ENCODE results near the gene WWC2. TPM values are rescaled to one million over a fixed set of nuclear protein-coding genes. Genes with fewer than 3 reads are reported as not detected.

The WWC2 gene
- total and polyA plus RNA-seq, 9 donors: 9.4 to 43.0 (median 32.5) TPM

- DNase-seq: no peak
- intact Hi-C loops (cut with DNase I): no loop called here
These were observed 45.7 kb downstream of the WWC2 start for GRCh38 chr4:183144787-183145186.

GRCh38 chr4:183145773-183146172 lies 46.7 kb downstream of the WWC2 start:
- intact Hi-C loops (cut with DNase I): no loop called here
- WGBS, 3 donors: 78 to 86% (median 85%) methylated on average over 2 of the region's 2 CpGs
- H3K4me1 ChIP-seq (ENCODE audit: insufficient read depth): peaks cover 6% of the 10 kb centered on the region

More at GRCh38 chr4:183144787-183145186, 45.7 kb downstream of the WWC2 start:
- H3K4me3 ChIP-seq: no peak overlapping the region
- H3K27me3 ChIP-seq: no peaks in the 10 kb centered on the region
- 91 to 95% (median 92%) methylated on average over 6 of the region's 6 CpGs for WGBS, 3 donors
- no peak for TF ChIP-seq CTCF (IDR thresholded peaks at IDR 0.05)
- no peaks in the 10 kb centered on the region for H3K36me3 ChIP-seq
- H3K9me3 ChIP-seq: no peaks in the 10 kb centered on the region
- H3K4me1 ChIP-seq (ENCODE audit: insufficient read depth): peaks cover 6% of the 10 kb centered on the region
- H3K27ac ChIP-seq: no peak overlapping the region

DNA sequence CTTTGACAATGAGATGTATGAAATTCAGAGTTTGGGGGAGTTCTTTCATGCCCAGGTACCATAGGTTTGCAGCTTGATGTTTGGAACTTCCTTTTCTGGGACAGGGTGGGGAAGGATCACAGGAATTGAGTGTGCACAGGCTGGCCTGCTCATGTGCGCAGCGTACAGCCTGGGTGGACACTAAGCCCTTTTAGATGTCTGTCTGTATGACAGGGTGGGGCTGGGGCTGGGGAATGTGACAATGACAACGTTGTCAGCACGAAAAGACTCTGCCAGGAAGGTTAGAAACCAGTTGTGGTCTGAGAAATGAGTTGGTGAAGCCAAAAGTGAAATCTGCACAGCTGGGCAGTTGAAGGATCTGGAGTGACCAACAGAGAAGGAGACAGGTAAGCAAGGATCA lies 47.4 kb downstream of the WWC2 start:
- H3K36me3 ChIP-seq: no peaks in the 10 kb centered on the region
- intact Hi-C loops (cut with DNase I): no loop called here
- 83 to 85% (median 83%) methylated on average over 4 of the region's 4 CpGs for WGBS, 3 donors
- DNase-seq: no peak
- H3K27me3 ChIP-seq: no peaks in the 10 kb centered on the region
- no peaks in the 10 kb centered on the region for H3K9me3 ChIP-seq
- no peak overlapping the region for H3K27ac ChIP-seq
- H3K4me1 ChIP-seq (ENCODE audit: insufficient read depth): peaks cover 4% of the 10 kb centered on the region
- no peak for TF ChIP-seq POLR2A (IDR thresholded peaks at IDR 0.05)
- TF ChIP-seq EP300 (IDR thresholded peaks at IDR 0.05): no peak
- TF ChIP-seq CTCF (IDR thresholded peaks at IDR 0.05): no peak
- no peak overlapping the region for H3K4me3 ChIP-seq

More at GRCh38 chr4:183145773-183146172, 46.7 kb downstream of the WWC2 start:
- Histone ChIP-seq H3K4me3 (no peak overlapping the region), H3K27ac (no peak overlapping the region), H3K27me3 (no peaks in the 10 kb centered on the region), H3K36me3 (no peaks in the 10 kb centered on the region), H3K9me3 (no peaks in the 10 kb centered on the region)
- TF ChIP-seq POLR2A (IDR thresholded peaks at IDR 0.05) (no peak), CTCF (IDR thresholded peaks at IDR 0.05) (no peak), EP300 (IDR thresholded peaks at IDR 0.05) (no peak)
- no peak for DNase-seq

- H3K27me3 ChIP-seq: no peaks in the 10 kb centered on the region
- no peak overlapping the region for H3K4me3 ChIP-seq
- H3K36me3 ChIP-seq: no peaks in the 10 kb centered on the region
- TF ChIP-seq CTCF (IDR thresholded peaks at IDR 0.05) (no peak), POLR2A (IDR thresholded peaks at IDR 0.05) (no peak), EP300 (IDR thresholded peaks at IDR 0.05) (no peak)
- intact Hi-C loops (cut with DNase I): no loop called here
- no peak overlapping the region for H3K27ac ChIP-seq
- H3K4me1 ChIP-seq (ENCODE audit: insufficient read depth): peaks cover 4% of the 10 kb centered on the region
- WGBS, 3 donors: 62 to 74% (median 74%) methylated on average over 3 of the region's 3 CpGs
- DNase-seq: no peak
- H3K9me3 ChIP-seq: no peaks in the 10 kb centered on the region
These were observed 48.1 kb downstream of the WWC2 start for GRCh38 chr4:183147196-183147595.

DNA sequence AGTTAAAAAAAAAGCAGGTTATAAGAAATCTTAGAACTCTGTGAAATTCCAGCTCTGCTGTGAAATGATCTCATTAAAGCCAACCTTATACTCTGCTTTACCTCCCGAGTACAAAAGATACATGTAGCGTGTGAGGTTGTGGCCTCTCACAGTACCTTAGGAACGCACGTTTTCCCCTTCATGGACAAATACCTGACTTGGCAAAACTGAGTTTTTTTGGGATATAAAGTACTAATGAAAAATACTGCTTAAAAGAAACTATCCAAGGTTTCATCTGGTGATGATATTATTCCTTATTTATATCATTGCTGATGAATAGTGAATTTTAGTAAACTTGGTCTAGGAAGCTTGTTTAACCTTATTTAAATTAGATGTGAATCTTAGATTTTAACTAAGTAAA lies 48.9 kb downstream of the WWC2 start:
- no peak for DNase-seq

More for the DNA sequence above, 48.9 kb downstream of the WWC2 start:
- 86 to 90% (median 87%) methylated on average over 4 of the region's 4 CpGs for WGBS, 3 donors
- TF ChIP-seq EP300 (IDR thresholded peaks at IDR 0.05) (no peak), CTCF (IDR thresholded peaks at IDR 0.05) (no peak), POLR2A (IDR thresholded peaks at IDR 0.05) (no peak)
- no peaks in the 10 kb centered on the region for H3K27me3 ChIP-seq
- no peaks in the 10 kb centered on the region for H3K9me3 ChIP-seq
- no peaks in the 10 kb centered on the region for H3K36me3 ChIP-seq
- H3K4me1 ChIP-seq (ENCODE audit: insufficient read depth): peaks cover 2% of the 10 kb centered on the region
- no peak overlapping the region for H3K27ac ChIP-seq
- intact Hi-C loops (cut with DNase I): no loop called here
- no peak overlapping the region for H3K4me3 ChIP-seq
